ENCODE results near the gene SLC19A3.
"Not testable (repeated sequence)": the region's sequence is repeated elsewhere in the genome, so short reads cannot be mapped to it uniquely, and the experiment has no call there.

GRCh38 chr2:227722821-227723220 lies 5.0 kb upstream of the SLC19A3 start:
- TF ChIP-seq EZH2 (IDR thresholded peaks at IDR 0.05; ENCODE audit: low read length, unreplicated experiment); CTCF (conservative IDR thresholded peaks at IDR 0.05; ENCODE audit: low read depth, low read length): not testable (repeated sequence)
